ENCODE measurements around the gene NOP53. TPM values are rescaled to one million over a fixed set of nuclear protein-coding genes. Genes with fewer than 3 reads are reported as not detected.
"Not testable (repeated sequence)": the region's sequence is repeated elsewhere in the genome, so short reads cannot be mapped to it uniquely, and the experiment has no call there.

The NOP53 gene
- total and polyA plus RNA-seq, 2 of the 4 experiments (the other 2 are of a cell fraction), result 59.5 to 83.2 TPM

- TF ChIP-seq, protein P1, sequence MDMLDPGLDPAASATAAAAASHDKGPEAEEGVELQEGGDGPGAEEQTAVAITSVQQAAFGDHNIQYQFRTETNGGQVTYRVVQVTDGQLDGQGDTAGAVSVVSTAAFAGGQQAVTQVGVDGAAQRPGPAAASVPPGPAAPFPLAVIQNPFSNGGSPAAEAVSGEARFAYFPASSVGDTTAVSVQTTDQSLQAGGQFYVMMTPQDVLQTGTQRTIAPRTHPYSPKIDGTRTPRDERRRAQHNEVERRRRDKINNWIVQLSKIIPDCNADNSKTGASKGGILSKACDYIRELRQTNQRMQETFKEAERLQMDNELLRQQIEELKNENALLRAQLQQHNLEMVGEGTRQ (IDR thresholded peaks at IDR 0.05; ENCODE audit: low read depth, low read length), result no peak
Observed at GRCh38 chr19:47716270-47716937, 28.9 kb upstream of the NOP53 start (continued).

DNA sequence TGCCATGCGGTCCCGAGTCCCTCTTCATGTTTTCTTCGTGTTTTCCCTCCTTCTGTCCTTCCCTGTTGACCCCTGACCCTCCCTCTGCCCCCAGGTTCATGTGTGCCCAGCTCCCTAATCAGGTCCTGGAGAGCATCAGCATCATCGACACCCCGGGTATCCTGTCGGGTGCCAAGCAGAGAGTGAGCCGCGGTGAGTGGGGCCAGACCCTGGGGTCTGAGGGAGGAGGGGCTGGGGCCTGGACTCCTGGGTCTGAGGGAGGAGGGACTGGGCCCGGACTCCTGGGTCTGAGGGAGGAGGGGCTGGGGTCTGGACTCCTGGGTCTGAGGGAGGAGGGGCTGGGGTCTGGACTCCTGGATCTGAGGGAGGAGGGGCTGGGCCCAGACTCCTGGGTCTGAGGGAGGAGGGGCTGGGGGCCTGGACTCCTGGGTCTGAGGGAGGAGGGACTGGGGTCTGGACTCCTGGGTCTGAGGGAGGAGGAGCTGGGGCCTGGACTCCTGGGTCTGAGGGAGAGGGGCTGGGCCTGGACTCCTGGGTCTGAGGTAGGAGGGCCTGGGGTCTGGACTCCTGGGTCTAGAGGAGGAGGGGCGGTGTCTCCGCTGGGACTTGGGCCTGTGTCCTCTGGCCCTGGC lies 26.8 kb upstream of the NOP53 start:
- peaks cover 36% of the 10 kb centered on the region for H3K4me1 ChIP-seq (ENCODE audit: control insufficient read depth, insufficient read depth, low read length)
- H3K27me3 ChIP-seq (ENCODE audit: control insufficient read depth, insufficient read depth, low read length); BruUV-seq (replicated peaks); DNase-seq; ATAC-seq (ENCODE audit: low read depth); dilution Hi-C loops (cut with HindIII; ENCODE audit: low sequenced_read_pairs, unreplicated experiment); H3K9me3 ChIP-seq (ENCODE audit: control insufficient read depth, insufficient read depth, low read length); H2BK20ac ChIP-seq (ENCODE audit: low read depth, low read length): not testable (repeated sequence)
- H3K23ac ChIP-seq (ENCODE audit: low read depth, low read length), result peak overlapping the region; percentile 88; the same call in 1 of the 2 replicates
- H4K91ac ChIP-seq (ENCODE audit: insufficient read depth, low read depth, low read length), result peak overlapping the region; percentile 96
- peak overlapping the region; percentile 87 for H3K4ac ChIP-seq (ENCODE audit: low read depth, low read length)
- H3K27ac ChIP-seq (ENCODE audit: insufficient read depth, low read length), result peak overlapping the region; percentile 82
- WGBS, 2 experiments (ENCODE audit: extremely low coverage in 2 of 2, insufficient read length in 1 of 2), result 20% methylated on average over 2 of the region's 11 CpGs; no CpG with 5 or more reads in 1 of the 2 experiments
- peak overlapping the region; percentile 98 for H2BK5ac ChIP-seq (ENCODE audit: low read depth, low read length, poor library complexity, severe bottlenecking)
- peak overlapping the region; percentile 62; the same call in 2 of the 3 replicates for H2BK15ac ChIP-seq (ENCODE audit: low read depth, low read length)
- H3K9ac ChIP-seq (ENCODE audit: low read depth, low read length), result peak overlapping the region; percentile 87
- H2AK5ac ChIP-seq (ENCODE audit: low read depth, low read length), result peak overlapping the region; percentile 96
- H4K8ac ChIP-seq (ENCODE audit: low read depth in 2 of 2, low read length in 2 of 2), result peak overlapping the region; percentile 52 to 80; a peak in 3 of 4 replicates
- peak overlapping the region; percentile 87 for H3K4me2 ChIP-seq (ENCODE audit: low read depth, low read length)
- H3K79me1 ChIP-seq (ENCODE audit: low read depth in 1 of 2, low read length in 2 of 2), result peaks cover 8 to 60% of the 10 kb centered on the region in 2 experiments
- ChIA-PET POLR2A (ENCODE audit: unreplicated experiment) (interaction anchor here (0.6 to 1.0 kb wide), 2 partner anchors 11 kb away, joined by 3 to 9 read pairs; no protein-coding TSS in a partner anchor), CTCF (interaction anchor here (1.3 kb wide), 1 partner anchor 22 kb away, joined by 3 read pairs; no protein-coding TSS in a partner anchor)
- H3K56ac ChIP-seq (ENCODE audit: extremely low read depth, insufficient read depth, low read length), result peak overlapping the region; percentile 52
- H2AFZ ChIP-seq (replicated peaks; ENCODE audit: low read length, poor library complexity), result peak overlapping the region; percentile 84
- peaks cover 46% of the 10 kb centered on the region for H3K36me3 ChIP-seq (ENCODE audit: control insufficient read depth, insufficient read depth, low read length)
- peak overlapping the region; percentile 93 for H2AK9ac ChIP-seq (replicated peaks; ENCODE audit: low read depth, low read length, poor library complexity)
- in situ Hi-C loops (cut with MboI; ENCODE audit: low sequenced_read_pairs), result loop anchor here (25.0 kb wide), 1 partner anchor 431 kb away; no protein-coding TSS in a partner anchor
- intact Hi-C loops (cut with micrococcal nuclease), result loop anchor here (1.0 kb wide), 1 partner anchor 25 kb away; no protein-coding TSS in a partner anchor
- H3K9me1 ChIP-seq (ENCODE audit: insufficient read depth, low read length), result peaks cover 23% of the 10 kb centered on the region
- H4K5ac ChIP-seq (ENCODE audit: low read depth, low read length), result peak overlapping the region; percentile 88
- H4K20me1 ChIP-seq (ENCODE audit: insufficient read depth, low read length), result peaks cover 58% of the 10 kb centered on the region
- peak overlapping the region; percentile 92 for H3K14ac ChIP-seq (replicated peaks; ENCODE audit: low read depth, low read length)
- H3K4me3 ChIP-seq (ENCODE audit: insufficient read depth, low read depth, low read length), result peak overlapping the region; percentile 9; the same call in 1 of the 2 replicates
- H2BK120ac ChIP-seq (ENCODE audit: low read depth, low read length), result peak overlapping the region; percentile 75
- peak overlapping the region; percentile 90 for H3K18ac ChIP-seq (ENCODE audit: low read depth, low read length)

Data from IMR-90 (cell line).